ENCODE results near the gene TMEM106B. TPM values are rescaled to one million over a fixed set of nuclear protein-coding genes. Genes with fewer than 3 reads are reported as not detected.

TMEM106B gene
- total RNA-seq, 1 donor from 2014 or later: 60.3 TPM

GRCh38 chr7:12178317-12178716 is 32.8 kb upstream of the TMEM106B start:
- no peak overlapping the region for H3K27ac ChIP-seq (replicated peaks)
- intact Hi-C loops (cut with micrococcal nuclease): no loop called here
- H3K4me1 ChIP-seq: no peaks in the 10 kb centered on the region
- no peaks in the 10 kb centered on the region for H3K36me3 ChIP-seq
- no peaks in the 10 kb centered on the region for H3K9me3 ChIP-seq (replicated peaks)
- H3K27me3 ChIP-seq (ENCODE audit: low read depth): peaks cover 11% of the 10 kb centered on the region
- no peak for TF ChIP-seq CTCF (IDR thresholded peaks at IDR 0.05; ENCODE audit: borderline replicate concordance)
- no peak for DNase-seq
- no peak overlapping the region for H3K4me3 ChIP-seq

GRCh38 chr7:12194426-12194825 is 16.7 kb upstream of the TMEM106B start:
- H3K4me1 ChIP-seq: no peaks in the 10 kb centered on the region
- H3K27ac ChIP-seq (replicated peaks): no peak overlapping the region
- no peak for TF ChIP-seq CTCF (IDR thresholded peaks at IDR 0.05; ENCODE audit: borderline replicate concordance)
- no peaks in the 10 kb centered on the region for H3K36me3 ChIP-seq
- no peaks in the 10 kb centered on the region for H3K27me3 ChIP-seq (ENCODE audit: low read depth)
- no peak overlapping the region for H3K4me3 ChIP-seq
- DNase-seq: no peak
- H3K9me3 ChIP-seq (replicated peaks): no peaks in the 10 kb centered on the region
- intact Hi-C loops (cut with micrococcal nuclease): no loop called here

- Histone ChIP-seq H3K4me3 (no peak overlapping the region), H3K36me3 (no peaks in the 10 kb centered on the region), H3K27me3 (ENCODE audit: low read depth) (no peaks in the 10 kb centered on the region), H3K27ac (replicated peaks) (no peak overlapping the region), H3K9me3 (replicated peaks) (no peaks in the 10 kb centered on the region), H3K4me1 (no peaks in the 10 kb centered on the region)
- DNase-seq: no peak
- intact Hi-C loops (cut with micrococcal nuclease): no loop called here
- TF ChIP-seq CTCF (IDR thresholded peaks at IDR 0.05; ENCODE audit: borderline replicate concordance): no peak
Observed at GRCh38 chr7:12196386-12196785, 14.7 kb upstream of the TMEM106B start.

- H3K27me3 ChIP-seq (ENCODE audit: low read depth): no peaks in the 10 kb centered on the region
- no peaks in the 10 kb centered on the region for H3K36me3 ChIP-seq
- H3K27ac ChIP-seq (replicated peaks): no peak overlapping the region
- no peaks in the 10 kb centered on the region for H3K4me1 ChIP-seq
- intact Hi-C loops (cut with micrococcal nuclease): no loop called here
- DNase-seq: no peak
- no peaks in the 10 kb centered on the region for H3K9me3 ChIP-seq (replicated peaks)
- no peak overlapping the region for H3K4me3 ChIP-seq
- no peak for TF ChIP-seq CTCF (IDR thresholded peaks at IDR 0.05; ENCODE audit: borderline replicate concordance)
Observed at GRCh38 chr7:12199363-12199762, 11.7 kb upstream of the TMEM106B start.

GRCh38 chr7:12207046-12207445 is 4.0 kb upstream of the TMEM106B start:
- H3K27ac ChIP-seq (replicated peaks): no peak overlapping the region
- DNase-seq: no peak
- no peaks in the 10 kb centered on the region for H3K36me3 ChIP-seq
- no peak for TF ChIP-seq CTCF (IDR thresholded peaks at IDR 0.05; ENCODE audit: borderline replicate concordance)
- peaks cover 17% of the 10 kb centered on the region for H3K4me1 ChIP-seq
- no peaks in the 10 kb centered on the region for H3K27me3 ChIP-seq (ENCODE audit: low read depth)
- H3K9me3 ChIP-seq (replicated peaks): no peaks in the 10 kb centered on the region
- H3K4me3 ChIP-seq: no peak overlapping the region
- intact Hi-C loops (cut with micrococcal nuclease): no loop called here

- Histone ChIP-seq H3K9me3 (replicated peaks) (no peaks in the 10 kb centered on the region), H3K36me3 (no peaks in the 10 kb centered on the region), H3K4me1 (peaks cover 33% of the 10 kb centered on the region), H3K4me3 (no peak overlapping the region), H3K27me3 (ENCODE audit: low read depth) (no peaks in the 10 kb centered on the region), H3K27ac (replicated peaks) (no peak overlapping the region)
- no peak for DNase-seq
- TF ChIP-seq CTCF (IDR thresholded peaks at IDR 0.05; ENCODE audit: borderline replicate concordance): no peak
- intact Hi-C loops (cut with micrococcal nuclease): no loop called here
Observed at GRCh38 chr7:12209221-12209620, 1.9 kb upstream of the TMEM106B start.

Measured in left ventricle myocardium inferior (tissue), 1 donor.